Measurements from ENCODE around the gene NTSR2.

The NTSR2 gene

DNA sequence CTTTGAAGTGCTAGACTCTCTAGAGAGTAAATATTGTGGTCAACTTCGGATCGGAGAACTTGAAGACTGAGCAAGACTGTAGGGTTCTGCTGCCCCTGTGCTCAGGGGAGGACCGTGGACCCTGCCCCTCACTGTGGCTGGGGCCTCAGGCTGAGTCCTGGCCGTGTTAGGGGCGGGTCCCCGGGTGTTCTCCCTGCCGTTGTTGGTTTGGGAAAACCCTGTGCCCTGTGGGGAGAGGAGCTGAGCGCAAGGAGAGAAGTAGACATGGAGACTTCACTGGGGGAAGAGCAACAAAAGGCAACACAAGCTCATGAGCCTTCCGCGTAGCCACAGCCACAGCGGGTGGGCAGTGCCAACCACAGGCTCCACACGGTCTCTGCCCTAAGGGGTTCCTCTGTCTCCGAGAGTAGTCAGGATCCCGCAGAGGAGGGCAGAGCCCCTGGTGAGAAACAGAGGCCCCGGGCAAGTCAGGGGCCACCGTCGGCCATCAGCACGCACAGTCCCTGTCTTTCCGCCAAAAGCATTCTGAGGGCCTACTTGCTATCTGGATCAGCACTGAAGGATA, 53.1 kb downstream of the NTSR2 start:
- ATAC-seq (replicated peaks) (no peak), DNase-seq (no peak)
- H3K4me1 Mint-ChIP-seq (ENCODE audit: low read depth in 2 of 2) = no peaks in the 10 kb centered on the region
- H3K27ac Mint-ChIP-seq = no peak overlapping the region
- no peaks in the 10 kb centered on the region for H3K9me3 Mint-ChIP-seq
- no peaks in the 10 kb centered on the region for H3K36me3 Mint-ChIP-seq (ENCODE audit: insufficient read depth)
- H3K27me3 Mint-ChIP-seq = peaks cover 0 to 10% of the 10 kb centered on the region in 2 donors
- no peak overlapping the region for H3K4me3 Mint-ChIP-seq

DNA sequence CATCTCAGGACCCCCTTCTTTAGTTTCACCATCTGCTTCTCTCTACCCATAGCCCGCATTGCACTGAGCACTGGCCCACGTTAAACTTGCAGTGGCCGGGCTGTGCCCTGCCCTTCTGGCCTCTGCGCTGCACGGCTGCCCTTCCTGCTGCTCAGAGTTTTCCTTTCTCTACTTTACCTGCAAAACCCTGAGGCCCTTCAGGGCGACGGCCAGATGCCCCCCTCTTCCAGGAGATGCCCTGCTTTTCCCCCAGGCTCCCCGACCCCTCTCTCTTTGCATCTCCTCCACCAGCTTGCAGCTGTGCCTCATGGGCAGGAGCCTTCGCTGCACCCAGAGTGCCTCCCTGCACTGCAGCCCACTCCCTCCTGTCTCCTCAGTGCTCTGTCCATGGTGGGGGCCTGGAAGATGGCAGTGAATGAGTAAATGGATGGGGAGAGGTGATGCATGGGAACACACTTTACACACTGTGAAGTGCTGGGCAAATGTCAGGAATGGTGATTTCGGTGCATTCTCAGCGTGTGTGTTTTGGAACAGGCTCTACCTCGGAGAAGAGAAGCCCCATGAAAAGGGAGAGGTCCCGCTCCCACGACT, 53.8 kb downstream of the NTSR2 start:
- DNase-seq = no peak
- H3K27ac Mint-ChIP-seq = peak overlapping the region in 1 of 2 donors; percentile 41
- no peak for ATAC-seq (replicated peaks)
- no peaks in the 10 kb centered on the region for H3K36me3 Mint-ChIP-seq (ENCODE audit: insufficient read depth)
- H3K4me1 Mint-ChIP-seq (ENCODE audit: low read depth in 2 of 2) = no peaks in the 10 kb centered on the region
- peaks cover 0 to 10% of the 10 kb centered on the region in 2 donors for H3K27me3 Mint-ChIP-seq
- H3K4me3 Mint-ChIP-seq = no peak overlapping the region
- no peaks in the 10 kb centered on the region for H3K9me3 Mint-ChIP-seq

DNA sequence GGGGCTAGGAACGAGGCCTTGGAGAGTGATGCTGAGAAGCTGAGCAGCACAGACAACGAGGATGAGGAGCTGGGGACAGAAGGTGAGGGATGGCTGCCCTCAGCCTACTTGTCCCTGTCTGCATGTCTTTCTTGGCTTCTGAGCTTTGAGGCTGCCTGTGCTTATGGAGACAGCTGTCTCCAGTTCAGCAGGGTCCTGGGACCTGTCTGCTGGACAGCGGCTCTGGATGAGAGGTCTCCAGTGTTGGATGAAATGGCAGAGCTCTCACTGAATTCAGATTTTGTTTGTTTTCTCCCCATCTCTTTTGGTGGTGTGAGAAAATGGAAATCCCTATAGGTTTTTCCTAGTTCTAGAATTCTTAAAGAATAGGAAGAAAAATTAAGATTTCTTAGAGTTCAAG, 54.8 kb downstream of the NTSR2 start:
- Mint-ChIP-seq H3K4me1 (ENCODE audit: low read depth in 2 of 2) (no peaks in the 10 kb centered on the region), H3K27ac (no peak overlapping the region), H3K27me3 (peaks cover 0 to 10% of the 10 kb centered on the region in 2 donors), H3K4me3 (no peak overlapping the region), H3K9me3 (no peaks in the 10 kb centered on the region), H3K36me3 (ENCODE audit: insufficient read depth) (no peaks in the 10 kb centered on the region)
- ATAC-seq (replicated peaks) (no peak), DNase-seq (no peak)

DNA sequence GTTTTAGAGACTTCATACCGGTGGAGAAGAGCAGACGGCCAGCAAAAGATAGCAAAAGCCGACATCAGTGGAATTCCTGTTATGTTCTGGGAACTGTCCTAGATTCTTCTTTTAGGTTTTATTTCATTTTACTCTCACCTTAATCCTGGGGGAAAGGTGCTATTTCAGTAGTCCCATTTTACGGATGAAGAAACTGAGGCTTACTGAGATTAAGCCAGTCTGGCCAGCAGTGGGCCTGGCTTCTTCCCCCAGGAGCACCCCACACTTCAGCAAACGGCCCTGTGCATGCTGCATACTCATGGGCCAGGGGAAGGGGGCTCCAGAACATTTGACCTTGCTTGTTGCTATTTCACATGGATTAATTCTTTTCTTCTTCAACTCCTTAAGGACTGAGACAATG, 56.7 kb downstream of the NTSR2 start:
- DNase-seq (no peak), ATAC-seq (replicated peaks) (no peak)
- H3K36me3 Mint-ChIP-seq (ENCODE audit: insufficient read depth) = no peaks in the 10 kb centered on the region

DNA sequence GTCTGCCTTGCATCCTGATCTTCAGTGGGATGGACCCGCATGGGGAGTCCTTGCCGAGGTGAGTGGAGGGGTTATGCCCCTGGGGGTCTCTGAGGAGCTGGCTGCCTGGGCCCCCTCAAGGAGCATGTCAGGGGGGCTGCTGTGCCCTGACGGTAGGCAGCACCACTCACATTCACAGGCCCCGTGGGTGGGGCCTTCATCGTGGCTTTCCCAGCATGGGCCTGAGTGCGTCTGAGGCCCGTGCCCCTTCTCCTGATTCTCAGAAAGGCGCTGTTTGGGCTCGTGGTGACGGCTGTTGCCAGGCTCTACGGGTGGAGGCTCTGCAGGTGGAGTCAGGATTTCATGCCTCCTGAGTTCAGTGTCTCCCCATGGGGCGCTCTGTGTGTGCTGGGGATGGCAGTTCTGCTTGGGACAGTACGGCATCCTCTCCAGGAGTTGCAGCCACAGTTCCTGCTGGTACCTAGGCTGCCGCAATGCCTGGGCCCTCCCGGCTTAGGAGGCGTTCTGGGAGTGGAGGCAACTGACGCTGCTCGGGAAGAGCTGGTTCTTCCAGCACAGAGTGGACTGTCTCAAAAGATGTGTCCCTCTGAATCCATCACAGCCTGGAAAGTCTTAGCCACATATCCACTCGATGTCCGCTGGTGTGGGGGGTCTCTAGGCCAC, 57.3 kb downstream of the NTSR2 start:
- DNase-seq (no peak), ATAC-seq (replicated peaks) (no peak)
- Mint-ChIP-seq H3K36me3 (ENCODE audit: insufficient read depth) (no peaks in the 10 kb centered on the region), H3K4me1 (ENCODE audit: low read depth in 2 of 2) (no peaks in the 10 kb centered on the region), H3K9me3 (no peaks in the 10 kb centered on the region), H3K4me3 (no peak overlapping the region), H3K27ac (no peak overlapping the region), H3K27me3 (peaks cover 0 to 18% of the 10 kb centered on the region in 2 donors)

More for the DNA sequence above, 56.7 kb downstream of the NTSR2 start:
- Mint-ChIP-seq H3K9me3 (no peaks in the 10 kb centered on the region), H3K27ac (no peak overlapping the region), H3K4me3 (no peak overlapping the region), H3K4me1 (ENCODE audit: low read depth in 2 of 2) (no peaks in the 10 kb centered on the region), H3K27me3 (peaks cover 0 to 18% of the 10 kb centered on the region in 2 donors)

DNA sequence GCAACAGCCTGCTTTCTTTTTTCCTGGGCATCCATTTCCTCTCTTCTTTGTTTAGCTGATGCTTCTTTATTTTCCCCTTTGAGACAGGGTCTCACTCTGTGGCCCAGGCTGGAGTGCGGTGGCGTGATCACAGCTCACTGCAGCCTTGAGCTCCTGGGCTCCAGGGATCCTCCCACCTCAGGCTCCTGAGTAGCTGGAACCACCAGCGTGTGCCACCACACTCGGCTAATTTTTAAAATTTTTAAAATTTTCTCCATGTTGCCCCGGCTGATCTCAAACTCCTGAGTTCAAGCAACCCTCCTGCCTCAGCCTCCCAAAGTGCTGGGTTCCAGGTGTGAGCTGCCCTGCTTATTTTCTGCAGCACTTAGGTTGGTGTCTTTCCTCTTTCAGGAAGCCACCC, 58.7 kb downstream of the NTSR2 start:
- no peaks in the 10 kb centered on the region for H3K36me3 Mint-ChIP-seq (ENCODE audit: insufficient read depth)
- no peak for DNase-seq
- no peak overlapping the region for H3K4me3 Mint-ChIP-seq
- H3K27ac Mint-ChIP-seq = no peak overlapping the region
- H3K4me1 Mint-ChIP-seq (ENCODE audit: low read depth in 2 of 2) = no peaks in the 10 kb centered on the region
- peaks cover 0 to 9% of the 10 kb centered on the region in 2 donors for H3K27me3 Mint-ChIP-seq
- ATAC-seq (replicated peaks) = no peak
- no peaks in the 10 kb centered on the region for H3K9me3 Mint-ChIP-seq

DNA sequence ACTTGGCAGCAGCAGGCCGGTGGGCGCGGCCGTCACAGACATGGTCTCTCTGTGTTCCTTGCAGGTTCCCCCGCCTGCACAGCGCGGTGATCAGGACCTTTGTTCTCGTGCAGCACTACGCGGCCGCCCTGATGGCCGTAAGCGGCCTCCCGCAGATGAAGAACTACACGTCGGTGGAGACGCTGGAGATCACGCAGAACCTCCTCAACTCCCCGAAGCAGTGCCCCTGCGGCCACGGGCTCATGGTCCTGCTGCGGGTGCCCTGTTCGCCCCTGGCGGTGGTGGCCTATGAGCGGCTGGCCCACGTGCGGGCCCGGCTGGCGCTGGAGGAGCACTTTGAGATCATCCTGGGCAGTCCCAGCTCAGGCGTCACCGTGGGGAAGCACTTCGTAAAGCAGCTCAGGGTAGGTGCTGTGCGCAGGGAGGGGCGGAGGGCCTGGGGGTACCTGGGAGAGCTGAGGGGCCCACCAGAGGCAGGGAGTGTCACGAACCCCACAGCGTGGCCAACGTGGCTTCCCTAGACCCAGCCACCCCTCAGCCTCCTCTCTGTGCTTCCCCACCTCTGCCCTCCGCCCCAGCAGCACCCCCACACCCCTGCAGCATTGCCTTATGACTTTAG, 59.3 kb downstream of the NTSR2 start:
- DNase-seq = no peak
- H3K4me3 Mint-ChIP-seq = no peak overlapping the region
- H3K27me3 Mint-ChIP-seq = peaks cover 0 to 8% of the 10 kb centered on the region in 2 donors
- H3K4me1 Mint-ChIP-seq (ENCODE audit: low read depth in 2 of 2) = no peaks in the 10 kb centered on the region
- no peak for ATAC-seq (replicated peaks)
- no peaks in the 10 kb centered on the region for H3K9me3 Mint-ChIP-seq
- no peaks in the 10 kb centered on the region for H3K36me3 Mint-ChIP-seq (ENCODE audit: insufficient read depth)
- H3K27ac Mint-ChIP-seq = no peak overlapping the region
